ENCODE results near the gene TMEM192.
A peak's percentile ranks its signal among the peaks of the same experiment; 100 is the strongest.
"Not testable (repeated sequence)": the region's sequence is repeated elsewhere in the genome, so short reads cannot be mapped to it uniquely, and the experiment has no call there.

The TMEM192 gene

GRCh38 chr4:165112368-165113121 lies at the start of gene TMEM192:
Gene TMEM192 (minus strand): TSS chr4:165112860. CDS start chr4:165112773, 87 bp downstream.
- Mint-ChIP-seq H3K4me3 (peak within 1 kb of the TSS; percentile 90), H3K36me3 (ENCODE audit: low read depth) (no peaks in the 10 kb centered on the region), H3K9me3 (no peaks in the 10 kb centered on the region), H3K4me1 (ENCODE audit: low read depth) (peaks cover 15% of the 10 kb centered on the region), H3K27me3 (ENCODE audit: low read depth) (peaks cover 9% of the 10 kb centered on the region), H3K27ac (peak within 1 kb of the TSS; percentile 74)

GRCh38 chr4:165158762-165159161 lies 46.1 kb upstream of the TMEM192 start:
- Mint-ChIP-seq H3K4me1 (ENCODE audit: low read depth) (no peaks in the 10 kb centered on the region), H3K4me3 (no peak overlapping the region), H3K36me3 (ENCODE audit: low read depth) (no peaks in the 10 kb centered on the region), H3K27ac (no peak overlapping the region), H3K9me3 (peaks cover 9% of the 10 kb centered on the region), H3K27me3 (ENCODE audit: low read depth) (peaks cover 8% of the 10 kb centered on the region)

- Mint-ChIP-seq H3K9me3 (peaks cover 9% of the 10 kb centered on the region), H3K4me1 (ENCODE audit: low read depth) (no peaks in the 10 kb centered on the region), H3K4me3 (no peak overlapping the region), H3K27me3 (ENCODE audit: low read depth) (peaks cover 8% of the 10 kb centered on the region), H3K27ac (no peak overlapping the region), H3K36me3 (ENCODE audit: low read depth) (no peaks in the 10 kb centered on the region)
Measured at GRCh38 chr4:165156906-165157305, 44.2 kb upstream of the TMEM192 start.

- no peak overlapping the region for H3K27ac Mint-ChIP-seq
- no peaks in the 10 kb centered on the region for H3K36me3 Mint-ChIP-seq (ENCODE audit: low read depth)
- H3K4me1 Mint-ChIP-seq (ENCODE audit: low read depth), result no peaks in the 10 kb centered on the region
- H3K9me3 Mint-ChIP-seq, result peaks cover 9% of the 10 kb centered on the region
- peaks cover 8% of the 10 kb centered on the region for H3K27me3 Mint-ChIP-seq (ENCODE audit: low read depth)
- H3K4me3 Mint-ChIP-seq, result no peak overlapping the region
Measured at GRCh38 chr4:165154482-165154881, 41.8 kb upstream of the TMEM192 start.

- Mint-ChIP-seq H3K4me3 (no peak overlapping the region), H3K9me3 (peaks cover 9% of the 10 kb centered on the region), H3K4me1 (ENCODE audit: low read depth) (no peaks in the 10 kb centered on the region), H3K36me3 (ENCODE audit: low read depth) (no peaks in the 10 kb centered on the region), H3K27ac (no peak overlapping the region), H3K27me3 (ENCODE audit: low read depth) (peaks cover 11% of the 10 kb centered on the region)
Measured at GRCh38 chr4:165152527-165152926, 39.9 kb upstream of the TMEM192 start.

GRCh38 chr4:165151734-165152133 lies 39.1 kb upstream of the TMEM192 start:
- H3K9me3 Mint-ChIP-seq, result peaks cover 2% of the 10 kb centered on the region
- peaks cover 6% of the 10 kb centered on the region for H3K27me3 Mint-ChIP-seq (ENCODE audit: low read depth)
- H3K27ac Mint-ChIP-seq, result no peak overlapping the region
- H3K4me3 Mint-ChIP-seq, result no peak overlapping the region
- no peaks in the 10 kb centered on the region for H3K36me3 Mint-ChIP-seq (ENCODE audit: low read depth)
- H3K4me1 Mint-ChIP-seq (ENCODE audit: low read depth), result no peaks in the 10 kb centered on the region

- Mint-ChIP-seq H3K9me3 (no peaks in the 10 kb centered on the region), H3K4me3 (no peak overlapping the region), H3K36me3 (ENCODE audit: low read depth) (no peaks in the 10 kb centered on the region), H3K4me1 (ENCODE audit: low read depth) (no peaks in the 10 kb centered on the region), H3K27ac (no peak overlapping the region), H3K27me3 (ENCODE audit: low read depth) (peaks cover 6% of the 10 kb centered on the region)
Measured at GRCh38 chr4:165150545-165150944, 37.9 kb upstream of the TMEM192 start.

- Mint-ChIP-seq H3K27me3 (ENCODE audit: low read depth) (no peaks in the 10 kb centered on the region), H3K27ac (no peak overlapping the region), H3K4me1 (ENCODE audit: low read depth) (peaks cover 5% of the 10 kb centered on the region), H3K9me3 (no peaks in the 10 kb centered on the region), H3K4me3 (no peak overlapping the region), H3K36me3 (ENCODE audit: low read depth) (peaks cover 1% of the 10 kb centered on the region)
Measured at GRCh38 chr4:165138843-165139242, 26.2 kb upstream of the TMEM192 start.

- no peaks in the 10 kb centered on the region for H3K9me3 Mint-ChIP-seq
- H3K27ac Mint-ChIP-seq, result no peak overlapping the region
- no peak overlapping the region for H3K4me3 Mint-ChIP-seq
- peaks cover 1% of the 10 kb centered on the region for H3K36me3 Mint-ChIP-seq (ENCODE audit: low read depth)
- H3K27me3 Mint-ChIP-seq (ENCODE audit: low read depth), result no peaks in the 10 kb centered on the region
- H3K4me1 Mint-ChIP-seq (ENCODE audit: low read depth), result peaks cover 5% of the 10 kb centered on the region
Measured at GRCh38 chr4:165137205-165137604, 24.5 kb upstream of the TMEM192 start.

GRCh38 chr4:165136529-165136928 lies 23.9 kb upstream of the TMEM192 start:
- no peak overlapping the region for H3K4me3 Mint-ChIP-seq
- H3K4me1 Mint-ChIP-seq (ENCODE audit: low read depth), result peaks cover 6% of the 10 kb centered on the region
- H3K27me3 Mint-ChIP-seq (ENCODE audit: low read depth), result no peaks in the 10 kb centered on the region
- H3K9me3 Mint-ChIP-seq, result no peaks in the 10 kb centered on the region
- H3K27ac Mint-ChIP-seq, result no peak overlapping the region
- peaks cover 1% of the 10 kb centered on the region for H3K36me3 Mint-ChIP-seq (ENCODE audit: low read depth)

- H3K27ac Mint-ChIP-seq, result no peak overlapping the region
- H3K27me3 Mint-ChIP-seq (ENCODE audit: low read depth), result peaks cover 5% of the 10 kb centered on the region
- H3K9me3 Mint-ChIP-seq, result no peaks in the 10 kb centered on the region
- peaks cover 11% of the 10 kb centered on the region for H3K4me1 Mint-ChIP-seq (ENCODE audit: low read depth)
- no peak overlapping the region for H3K4me3 Mint-ChIP-seq
- peaks cover 1% of the 10 kb centered on the region for H3K36me3 Mint-ChIP-seq (ENCODE audit: low read depth)
Measured at GRCh38 chr4:165133150-165133549, 20.5 kb upstream of the TMEM192 start.

- Mint-ChIP-seq H3K27ac (no peak overlapping the region), H3K27me3 (ENCODE audit: low read depth) (peaks cover 5% of the 10 kb centered on the region), H3K9me3 (no peaks in the 10 kb centered on the region), H3K4me3 (no peak overlapping the region), H3K36me3 (ENCODE audit: low read depth) (peaks cover 1% of the 10 kb centered on the region), H3K4me1 (ENCODE audit: low read depth) (peaks cover 11% of the 10 kb centered on the region)
Measured at GRCh38 chr4:165131247-165131832, 18.7 kb upstream of the TMEM192 start.

- H3K4me3 Mint-ChIP-seq, result no peak overlapping the region
- peaks cover 8% of the 10 kb centered on the region for H3K27me3 Mint-ChIP-seq (ENCODE audit: low read depth)
- peaks cover 11% of the 10 kb centered on the region for H3K4me1 Mint-ChIP-seq (ENCODE audit: low read depth)
Measured at GRCh38 chr4:165129924-165130323, 17.3 kb upstream of the TMEM192 start.

GRCh38 chr4:165125869-165126499 lies 13.3 kb upstream of the TMEM192 start:
- H3K9me3 Mint-ChIP-seq; H3K4me3 Mint-ChIP-seq; H3K27ac Mint-ChIP-seq; H3K4me1 Mint-ChIP-seq (ENCODE audit: low read depth); H3K36me3 Mint-ChIP-seq (ENCODE audit: low read depth): not testable (repeated sequence)
- peaks cover 14% of the 10 kb centered on the region for H3K27me3 Mint-ChIP-seq (ENCODE audit: low read depth)

More at GRCh38 chr4:165129924-165130323, 17.3 kb upstream of the TMEM192 start:
- Mint-ChIP-seq H3K27ac (no peak overlapping the region), H3K36me3 (ENCODE audit: low read depth) (peaks cover 1% of the 10 kb centered on the region), H3K9me3 (no peaks in the 10 kb centered on the region)

GRCh38 chr4:165124488-165124887 lies 11.8 kb upstream of the TMEM192 start:
- H3K9me3 Mint-ChIP-seq, result no peaks in the 10 kb centered on the region
- H3K27me3 Mint-ChIP-seq (ENCODE audit: low read depth), result peaks cover 20% of the 10 kb centered on the region
- no peak overlapping the region for H3K4me3 Mint-ChIP-seq
- no peak overlapping the region for H3K27ac Mint-ChIP-seq
- no peaks in the 10 kb centered on the region for H3K4me1 Mint-ChIP-seq (ENCODE audit: low read depth)
- no peaks in the 10 kb centered on the region for H3K36me3 Mint-ChIP-seq (ENCODE audit: low read depth)

All from T-helper 1 cell treated with Interleukin-12 subunit alpha and Interleukin-12 subunit beta and Interleukin-4 antibody, amounts not matched to agents 30 μg/mL and 1 μg/mL, for 36 hours (primary cell).